Esophagus squamous epithelium (tissue), 5 donors: ENCODE results near the gene FNDC11. TPM values are rescaled to one million over a fixed set of nuclear protein-coding genes. Genes with fewer than 3 reads are reported as not detected.
A peak's percentile ranks its signal among the peaks of the same experiment; 100 is the strongest.

Source experiments
- DNase-seq: peaks from one replicate; lab custom pipeline; 2025; lab: John Stamatoyannopoulos, UW
- H3K27ac ChIP-seq, 4 donors: fragments of 200-600 bp; sonication (generic); one replicate each; pipeline ENCODE4 v1.5.1; 2016 to 2019; ENCODE audit warnings: mild to moderate bottlenecking in 1 of 4
- H3K27me3 ChIP-seq, 4 donors: fragments of 200-600 bp; sonication (generic); 1 replicate in 3 of 4; 2 replicates in 1 of 4; pipeline versions ENCODE4 v1.5.1 to v1.6.0; 2017 to 2021; ENCODE audit warnings: antibody characterized with exemption in 1 of 4
- H3K36me3 ChIP-seq, 3 donors: fragments of 200-600 bp; sonication (generic); one replicate each; pipeline ENCODE4 v1.5.1; 2016 to 2019
- H3K4me1 ChIP-seq, 3 donors: fragments of 200-600 bp; sonication (generic); one replicate each; pipeline ENCODE4 v1.5.1; 2017 to 2019
- H3K4me3 ChIP-seq, 4 donors: fragments of 200-600 bp; sonication (generic); 1 replicate in 3 of 4; 2 replicates in 1 of 4; pipeline ENCODE4 v1.5.1; 2016 to 2019; ENCODE audit warnings: mild to moderate bottlenecking in 2 of 4, moderate library complexity in 1 of 4
- H3K9me3 ChIP-seq, 3 donors: fragments of 200-600 bp; sonication (generic); one replicate each; pipeline ENCODE4 v1.5.1; 2016 to 2019
- CTCF ChIP-seq, 6 experiments: fragments of 450-650 bp in 4 of 6; fragments of 200-600 bp in 2 of 6; sonication (generic) in 2 of 6; IDR thresholded peaks; one replicate each; pipeline ENCODE4 v1.5.1; 2016 to 2019; ENCODE audit warnings: antibody characterized with exemption in 6 of 6, mild to moderate bottlenecking in 4 of 6, moderate library complexity in 4 of 6
- POLR2A ChIP-seq, 4 donors: fragments of 450-650 bp; IDR thresholded peaks; one replicate each; pipeline ENCODE4 v1.6.1; 2017; ENCODE audit warnings: antibody characterized with exemption in 4 of 4, mild to moderate bottlenecking in 4 of 4, moderate library complexity in 3 of 4
- WGBS, 2 donors: methylation state at CpG; one replicate each; pipeline ENCODE4 v1.1.5; 2018; 5-methylcytosine and 5-hydroxymethylcytosine counted together
- intact Hi-C: fragments of 100-400 bp; cut with DNase I; formaldehyde crosslinking; loops from one replicate; pipeline ENCODE4 v1.15.0; 2022
- total RNA-seq, 4 donors: library from RNA; depleted of rRNA; stranded (reverse); fragments of >200 nt; gene quantifications; one replicate each; pipeline ENCODE4 v1.1.0, GENCODE V29; 2016
- donor health status: DM: yes; HTN: yes; CAD: no.

The FNDC11 gene
- total RNA-seq, 4 donors from 2014 or later: under 0.01 TPM; not detected in 3

GRCh38 chr20:63518351-63518861, 35.6 kb upstream of the FNDC11 start:
- Histone ChIP-seq H3K4me1 (peaks cover 22 to 46% (median 27%) of the 10 kb centered on the region in 3 donors), H3K4me3 (no peak overlapping the region), H3K36me3 (peaks cover 4 to 38% (median 7%) of the 10 kb centered on the region in 3 donors), H3K27me3 (peaks cover 0 to 7% (median 0%) of the 10 kb centered on the region in 4 donors), H3K9me3 (no peaks in the 10 kb centered on the region), H3K27ac (no peak overlapping the region)
- TF ChIP-seq CTCF (IDR thresholded peaks at IDR 0.05) (no peak), POLR2A (IDR thresholded peaks at IDR 0.05) (no peak)
- intact Hi-C loops: no loop called here
- WGBS, 2 donors: 92% methylated on average over 12 of the region's 20 CpGs; no CpG with 5 or more reads in 1 of the 2 donors
- no peak for DNase-seq

GRCh38 chr20:63518946-63519667, 34.9 kb upstream of the FNDC11 start:
- H3K4me1 ChIP-seq: peaks cover 22 to 49% (median 27%) of the 10 kb centered on the region in 3 donors
- peaks cover 6 to 45% (median 7%) of the 10 kb centered on the region in 3 donors for H3K36me3 ChIP-seq
- peak overlapping the region in 2 of 4 donors; percentile 85 to 96 for H3K27ac ChIP-seq
- intact Hi-C loops: no loop called here
- 82 to 83% methylated on average over 7 to 21 of the region's 32 CpGs for WGBS, 2 donors
- TF ChIP-seq CTCF (IDR thresholded peaks at IDR 0.05): no peak
- no peak for TF ChIP-seq POLR2A (IDR thresholded peaks at IDR 0.05)
- H3K27me3 ChIP-seq: no peaks in the 10 kb centered on the region
- DNase-seq: no peak
- peak overlapping the region; percentile 61 to 95 (median 84) for H3K4me3 ChIP-seq
- no peaks in the 10 kb centered on the region for H3K9me3 ChIP-seq

- DNase-seq: no peak
- no peaks in the 10 kb centered on the region for H3K27me3 ChIP-seq
- peak in 3 of 6 experiments; percentile 6 to 39 (median 18) for TF ChIP-seq CTCF (IDR thresholded peaks at IDR 0.05)
- TF ChIP-seq POLR2A (IDR thresholded peaks at IDR 0.05): no peak
These were observed 34.1 kb upstream of the FNDC11 start for GRCh38 chr20:63519668-63520503.

GRCh38 chr20:63520504-63520933, 33.4 kb upstream of the FNDC11 start, which contains the start of gene PPDPF:
Gene PPDPF (plus strand): TSS chr20:63520765. CDS start chr20:63521309, 544 bp downstream.
- no CpG with 5 or more reads among the region's 64 CpGs for WGBS, 2 donors

More at GRCh38 chr20:63519668-63520503, 34.1 kb upstream of the FNDC11 start:
- Histone ChIP-seq H3K4me3 (peak overlapping the region; percentile 61 to 95 (median 84)), H3K4me1 (peaks cover 22 to 55% (median 27%) of the 10 kb centered on the region in 3 donors), H3K36me3 (peaks cover 6 to 45% (median 7%) of the 10 kb centered on the region in 3 donors), H3K27ac (peak overlapping the region; percentile 85 to 100 (median 96)), H3K9me3 (no peaks in the 10 kb centered on the region)
- 0% methylated on average over 4 of the region's 72 CpGs; no CpG with 5 or more reads in 1 of the 2 donors for WGBS, 2 donors
- intact Hi-C loops: no loop called here

More at GRCh38 chr20:63520504-63520933, 33.4 kb upstream of the FNDC11 start, which contains the start of gene PPDPF:
- Histone ChIP-seq H3K4me3 (peak within 1 kb of the TSS; percentile 61 to 95 (median 84)), H3K27me3 (no peaks in the 10 kb centered on the region), H3K4me1 (peaks cover 22 to 60% (median 27%) of the 10 kb centered on the region in 3 donors), H3K36me3 (peaks cover 6 to 45% (median 7%) of the 10 kb centered on the region in 3 donors), H3K9me3 (no peaks in the 10 kb centered on the region), H3K27ac (peak within 1 kb of the TSS; percentile 85 to 100 (median 96))
- TF ChIP-seq POLR2A (IDR thresholded peaks at IDR 0.05): peak in 3 of 4 donors; percentile 26 to 96 (median 93)
- TF ChIP-seq CTCF (IDR thresholded peaks at IDR 0.05): no peak
- intact Hi-C loops: no loop called here
- no peak for DNase-seq
